IPS DF 6.9 (cell line): ENCODE measurements around the gene ZBED4.

Experiments
- DNase-seq: peaks from one replicate; pipeline ENCODE4 v3.0.0-alpha.2; 2013; ENCODE audit warnings: low read depth, low spot score
- H3K27ac ChIP-seq: one replicate; pipeline ENCODE4 v1.5.1; 2013; ENCODE audit warnings: low read length, control low read depth
- H3K27me3 ChIP-seq: 2 replicates; pipeline ENCODE4 v1.6.1; 2013; ENCODE audit warnings: mild to moderate bottlenecking, low read length; ENCODE audit not compliant: control insufficient read depth, insufficient read depth
- H3K36me3 ChIP-seq: 2 replicates; pipeline ENCODE4 v1.6.1; 2013; ENCODE audit warnings: low read length; ENCODE audit not compliant: control insufficient read depth, insufficient read depth
- H3K4me1 ChIP-seq: 2 replicates; pipeline ENCODE4 v1.6.1; 2013; ENCODE audit warnings: low read length; ENCODE audit not compliant: control insufficient read depth, insufficient read depth
- H3K4me3 ChIP-seq: 2 replicates; pipeline ENCODE4 v1.5.1; 2013; ENCODE audit warnings: mild to moderate bottlenecking, low read length
- H3K9me3 ChIP-seq: 2 replicates; pipeline ENCODE4 v1.6.1; 2013; ENCODE audit warnings: low read length, inconsistent platforms; ENCODE audit not compliant: control insufficient read depth, insufficient read depth
- WGBS: extraction: QIAGEN DNeasy Blood & Tissue Kit; methylation state at CpG from one replicate; pipeline ENCODE4 v1.1.7; 2013; ENCODE audit warnings: mixed read lengths, missing lambda C conversion rate; ENCODE audit not compliant: insufficient read length, insufficient coverage; 5-methylcytosine and 5-hydroxymethylcytosine counted together

Gene ZBED4, protein sequence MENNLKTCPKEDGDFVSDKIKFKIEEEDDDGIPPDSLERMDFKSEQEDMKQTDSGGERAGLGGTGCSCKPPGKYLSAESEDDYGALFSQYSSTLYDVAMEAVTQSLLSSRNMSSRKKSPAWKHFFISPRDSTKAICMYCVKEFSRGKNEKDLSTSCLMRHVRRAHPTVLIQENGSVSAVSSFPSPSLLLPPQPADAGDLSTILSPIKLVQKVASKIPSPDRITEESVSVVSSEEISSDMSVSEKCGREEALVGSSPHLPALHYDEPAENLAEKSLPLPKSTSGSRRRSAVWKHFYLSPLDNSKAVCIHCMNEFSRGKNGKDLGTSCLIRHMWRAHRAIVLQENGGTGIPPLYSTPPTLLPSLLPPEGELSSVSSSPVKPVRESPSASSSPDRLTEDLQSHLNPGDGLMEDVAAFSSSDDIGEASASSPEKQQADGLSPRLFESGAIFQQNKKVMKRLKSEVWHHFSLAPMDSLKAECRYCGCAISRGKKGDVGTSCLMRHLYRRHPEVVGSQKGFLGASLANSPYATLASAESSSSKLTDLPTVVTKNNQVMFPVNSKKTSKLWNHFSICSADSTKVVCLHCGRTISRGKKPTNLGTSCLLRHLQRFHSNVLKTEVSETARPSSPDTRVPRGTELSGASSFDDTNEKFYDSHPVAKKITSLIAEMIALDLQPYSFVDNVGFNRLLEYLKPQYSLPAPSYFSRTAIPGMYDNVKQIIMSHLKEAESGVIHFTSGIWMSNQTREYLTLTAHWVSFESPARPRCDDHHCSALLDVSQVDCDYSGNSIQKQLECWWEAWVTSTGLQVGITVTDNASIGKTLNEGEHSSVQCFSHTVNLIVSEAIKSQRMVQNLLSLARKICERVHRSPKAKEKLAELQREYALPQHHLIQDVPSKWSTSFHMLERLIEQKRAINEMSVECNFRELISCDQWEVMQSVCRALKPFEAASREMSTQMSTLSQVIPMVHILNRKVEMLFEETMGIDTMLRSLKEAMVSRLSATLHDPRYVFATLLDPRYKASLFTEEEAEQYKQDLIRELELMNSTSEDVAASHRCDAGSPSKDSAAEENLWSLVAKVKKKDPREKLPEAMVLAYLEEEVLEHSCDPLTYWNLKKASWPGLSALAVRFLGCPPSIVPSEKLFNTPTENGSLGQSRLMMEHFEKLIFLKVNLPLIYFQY

DNA sequence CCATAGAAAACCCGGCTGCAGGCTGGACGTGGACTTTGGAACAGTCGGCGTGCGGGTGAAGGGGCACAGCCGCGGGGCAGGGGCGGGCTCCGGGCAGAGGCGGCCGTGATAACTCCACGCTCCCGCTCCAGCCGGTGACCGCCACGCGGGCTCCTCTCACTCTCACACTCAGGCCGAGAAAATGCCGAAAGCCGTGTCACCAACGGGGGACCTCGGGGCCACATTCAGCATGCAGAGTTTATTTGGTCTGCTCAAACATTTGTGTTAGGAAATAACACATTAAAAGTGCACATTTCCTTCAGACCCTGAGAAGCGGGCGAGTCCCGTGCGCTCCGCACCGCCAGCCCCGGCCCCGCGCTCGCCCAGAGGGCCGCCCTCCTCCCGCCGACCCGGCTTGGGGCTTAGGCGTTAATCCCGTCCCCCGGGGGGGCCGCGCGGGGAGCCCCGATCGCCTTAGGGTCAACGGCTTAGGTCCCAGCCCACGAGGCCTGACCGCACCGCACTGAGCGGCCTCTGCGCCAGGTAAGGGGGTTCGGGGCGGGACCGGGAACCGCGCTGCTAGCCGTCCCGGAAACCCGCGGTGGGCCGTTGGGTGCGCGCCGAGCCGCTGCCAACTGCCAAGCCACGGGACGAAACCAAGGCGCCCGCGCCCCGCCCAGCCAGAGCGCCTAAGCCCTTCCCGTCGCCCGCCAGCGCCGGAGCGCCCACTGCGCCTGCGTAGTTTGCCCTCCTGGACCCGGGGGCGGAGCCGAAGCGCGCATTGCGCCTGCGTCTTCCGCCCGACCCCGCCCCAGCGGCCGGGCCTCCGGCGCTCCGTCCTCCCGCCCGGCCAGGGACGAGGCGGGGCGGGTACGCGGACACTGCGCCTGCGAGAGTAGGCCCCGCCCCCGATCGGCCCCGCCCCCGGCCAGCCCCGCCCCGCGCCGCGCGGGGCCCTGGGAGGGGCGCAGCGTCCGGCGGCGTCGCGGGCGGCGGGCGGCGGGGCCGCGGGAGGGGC lies at the start of gene ZBED4:
TSS of gene ZBED4 (plus strand) at position 947 of the 997 bp plus-strand sequence. CDS start 29,819 bp downstream, outside the sequence.
- no CpG with 5 or more reads among the region's 127 CpGs for WGBS
- DNase-seq, result peak; percentile 82
- peak within 1 kb of the TSS; percentile 59 for H3K4me3 ChIP-seq
- no peaks in the 10 kb centered on the region for H3K9me3 ChIP-seq
- H3K36me3 ChIP-seq, result peaks cover 7% of the 10 kb centered on the region; the same call in 1 of the 2 replicates
- H3K27me3 ChIP-seq, result peaks cover 38% of the 10 kb centered on the region
- H3K27ac ChIP-seq, result no peak within 1 kb of the TSS
- peaks cover 2% of the 10 kb centered on the region; the same call in 1 of the 2 replicates for H3K4me1 ChIP-seq

DNA sequence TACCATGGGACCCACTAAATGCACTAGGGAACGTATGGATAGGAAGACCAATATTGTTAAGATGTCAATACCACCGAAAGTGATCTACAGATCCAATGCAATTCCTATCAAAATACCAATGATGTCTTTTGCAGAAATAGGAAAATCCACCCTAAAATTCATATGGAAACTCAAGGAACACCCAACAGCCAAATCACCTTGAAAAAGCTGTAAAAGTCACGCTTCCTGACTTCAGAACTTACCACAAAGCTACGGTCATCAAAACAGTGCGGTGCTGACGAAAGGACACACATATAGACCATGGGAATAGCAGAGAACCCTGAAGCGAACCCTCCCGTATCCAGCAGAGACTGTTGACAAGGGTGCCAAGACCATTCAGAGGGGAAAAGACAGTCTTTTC lies 46.5 kb upstream of the ZBED4 start:
- no peaks in the 10 kb centered on the region for H3K4me1 ChIP-seq

DNA sequence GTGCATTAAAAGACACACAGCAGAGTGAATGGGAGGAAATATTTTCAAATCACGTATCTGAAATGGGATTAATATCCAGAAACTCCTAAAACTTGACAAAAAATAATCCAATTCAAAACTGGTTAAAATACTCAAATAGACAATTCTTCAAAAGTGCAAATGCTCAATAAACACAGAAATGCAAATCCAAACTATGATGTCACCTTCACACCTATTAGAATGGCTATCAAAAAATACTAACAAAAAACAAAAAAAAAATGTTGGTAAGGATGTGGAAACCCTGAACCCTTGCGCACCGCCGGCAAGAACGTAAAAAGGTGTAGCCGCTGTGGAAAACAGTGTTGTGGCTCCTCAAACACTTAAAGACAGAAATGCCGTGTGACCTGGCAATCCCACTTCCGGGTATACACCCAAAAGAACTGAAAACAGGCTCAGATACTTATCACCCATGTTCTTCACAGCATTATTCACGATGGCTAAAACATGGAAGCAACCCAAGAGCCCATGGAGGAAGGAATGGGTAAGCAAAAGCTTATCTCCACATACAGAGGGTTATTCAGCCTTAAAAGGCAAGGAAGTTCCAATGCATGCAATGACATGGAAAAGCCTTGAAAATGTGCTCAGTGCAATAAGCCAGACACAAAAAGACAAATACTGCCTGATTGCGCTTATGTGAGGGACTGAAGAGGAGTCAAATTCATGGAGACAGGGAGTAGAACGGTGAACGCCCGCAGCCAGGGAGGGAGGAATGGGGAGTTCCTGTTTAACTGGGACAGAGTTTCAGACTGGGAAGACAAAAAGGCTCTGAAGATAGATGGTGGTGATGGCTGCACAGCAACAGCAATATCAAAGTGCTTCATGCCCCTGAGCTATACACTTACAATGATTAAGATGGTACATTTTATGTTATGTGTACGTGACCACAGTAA lies 45.6 kb upstream of the ZBED4 start:
- H3K27ac ChIP-seq, result no peak overlapping the region
- H3K4me3 ChIP-seq, result no peak overlapping the region
- peaks cover 3% of the 10 kb centered on the region; the same call in 1 of the 2 replicates for H3K4me1 ChIP-seq
- no CpG with 5 or more reads among the region's 14 CpGs for WGBS
- H3K27me3 ChIP-seq, result no peaks in the 10 kb centered on the region
- no peak for DNase-seq
- 0 out of 2 replicates have a peak, but pooled peaks cover 4% of the 10 kb centered on the region for H3K36me3 ChIP-seq
- no peaks in the 10 kb centered on the region for H3K9me3 ChIP-seq

More for the DNA sequence above, 46.5 kb upstream of the ZBED4 start:
- H3K27me3 ChIP-seq, result no peaks in the 10 kb centered on the region
- WGBS, result no CpG with 5 or more reads among the region's 8 CpGs
- no peaks in the 10 kb centered on the region for H3K9me3 ChIP-seq
- no peak overlapping the region for H3K4me3 ChIP-seq
- H3K27ac ChIP-seq, result no peak overlapping the region
- DNase-seq, result no peak
- H3K36me3 ChIP-seq, result 0 out of 2 replicates have a peak, but pooled peaks cover 6% of the 10 kb centered on the region

DNA sequence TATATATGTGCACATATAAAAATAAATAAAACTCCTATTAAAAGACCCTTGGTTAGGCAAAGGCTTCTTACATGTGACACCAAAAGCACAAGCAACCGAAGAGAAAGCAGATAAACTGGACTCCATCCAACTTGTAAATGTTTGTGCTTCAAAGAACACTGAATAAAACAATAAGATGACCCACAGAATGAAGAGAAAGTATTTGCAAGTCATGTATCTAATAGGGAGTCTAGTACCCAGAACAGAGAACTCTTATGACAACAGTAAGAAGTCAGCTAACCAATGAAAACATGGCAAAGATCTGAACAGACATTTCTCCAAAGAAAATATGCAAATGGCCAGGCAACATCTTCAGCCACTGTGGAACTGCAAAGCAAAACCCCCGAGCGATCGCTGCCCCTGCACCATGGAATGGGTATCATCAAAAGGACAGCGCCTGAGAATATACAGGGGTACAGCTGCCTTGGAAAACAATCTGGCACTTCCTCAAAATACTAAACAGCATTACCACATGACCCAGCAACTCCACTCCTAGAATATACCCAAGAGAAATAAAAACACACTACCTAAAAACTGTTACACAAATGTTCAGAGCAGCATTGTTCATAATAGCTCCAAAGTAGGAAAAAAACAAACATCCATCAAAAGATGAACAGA lies 43.2 kb upstream of the ZBED4 start:
- H3K27ac ChIP-seq, result no peak overlapping the region
- H3K4me3 ChIP-seq, result no peak overlapping the region
- no peak for DNase-seq
- peaks cover 3% of the 10 kb centered on the region; the same call in 1 of the 2 replicates for H3K36me3 ChIP-seq
- H3K4me1 ChIP-seq, result peaks cover 3% of the 10 kb centered on the region; the same call in 1 of the 2 replicates
- H3K27me3 ChIP-seq, result no peaks in the 10 kb centered on the region
- no CpG with 5 or more reads among the region's 5 CpGs for WGBS
- H3K9me3 ChIP-seq, result no peaks in the 10 kb centered on the region

DNA sequence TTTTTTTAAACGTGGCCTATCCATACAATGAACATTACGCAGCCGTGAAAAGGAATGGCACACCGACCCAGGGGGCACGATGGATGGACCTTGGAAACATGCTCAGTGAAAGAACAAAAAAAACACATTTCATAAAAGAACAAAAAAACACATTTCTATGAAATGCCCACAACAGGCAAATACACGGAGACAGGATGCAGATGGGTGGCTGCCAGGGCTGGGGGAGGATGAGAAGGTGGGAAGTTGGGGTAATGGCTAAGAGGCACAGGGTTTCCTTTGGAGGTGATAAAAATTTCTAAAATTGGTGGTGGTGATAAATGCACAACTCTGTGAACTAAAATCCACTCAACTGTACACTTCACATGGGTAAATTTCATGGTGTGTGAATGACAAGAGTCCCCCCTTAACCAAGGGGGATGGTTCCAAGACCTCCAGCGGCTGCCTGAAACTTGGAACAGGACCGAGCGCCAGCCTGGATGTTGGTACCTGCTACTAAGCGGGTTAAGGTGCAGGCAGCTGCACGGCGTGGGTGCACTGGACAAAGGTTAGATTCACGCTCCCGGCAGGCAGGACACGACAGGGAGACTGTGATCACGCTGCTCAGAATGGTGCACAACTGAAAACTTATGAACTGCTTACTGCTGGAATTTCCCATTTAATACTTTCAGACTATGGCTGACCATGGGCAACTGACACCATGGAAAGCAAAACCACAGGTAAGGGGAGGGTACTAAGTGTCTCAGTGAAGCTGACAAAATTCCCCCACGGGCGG lies 42.4 kb upstream of the ZBED4 start:
- DNase-seq, result no peak
- Histone ChIP-seq H3K4me3 (no peak overlapping the region), H3K4me1 (peaks cover 3% of the 10 kb centered on the region; the same call in 1 of the 2 replicates), H3K36me3 (peaks cover 4% of the 10 kb centered on the region; the same call in 1 of the 2 replicates), H3K27me3 (no peaks in the 10 kb centered on the region), H3K27ac (no peak overlapping the region), H3K9me3 (no peaks in the 10 kb centered on the region)
- no CpG with 5 or more reads among the region's 18 CpGs for WGBS

DNA sequence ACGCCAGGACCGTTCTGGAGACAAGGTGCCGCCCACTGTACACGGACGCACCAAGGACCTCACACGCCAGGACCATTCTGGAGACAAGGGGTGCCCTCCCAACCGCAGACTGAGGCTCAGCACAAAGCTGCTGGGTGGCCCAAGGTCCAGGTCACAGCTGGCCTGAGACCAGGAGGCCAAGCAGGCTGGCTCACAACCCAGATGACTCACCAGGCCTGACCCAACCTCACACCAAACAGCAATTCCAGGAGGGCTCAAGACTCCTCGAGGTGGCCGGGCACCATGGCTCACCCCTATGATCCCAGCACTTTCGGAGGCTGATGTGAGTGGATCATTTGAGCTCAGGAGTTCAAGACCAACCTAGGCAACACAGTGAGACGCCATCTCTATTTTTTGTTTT lies 40.8 kb upstream of the ZBED4 start:
- Histone ChIP-seq H3K36me3 (peaks cover 4% of the 10 kb centered on the region; the same call in 1 of the 2 replicates), H3K27me3 (no peaks in the 10 kb centered on the region), H3K9me3 (no peaks in the 10 kb centered on the region), H3K4me1 (peaks cover 3% of the 10 kb centered on the region; the same call in 1 of the 2 replicates), H3K27ac (no peak overlapping the region), H3K4me3 (no peak overlapping the region)
- no peak for DNase-seq
- no CpG with 5 or more reads among the region's 11 CpGs for WGBS

DNA sequence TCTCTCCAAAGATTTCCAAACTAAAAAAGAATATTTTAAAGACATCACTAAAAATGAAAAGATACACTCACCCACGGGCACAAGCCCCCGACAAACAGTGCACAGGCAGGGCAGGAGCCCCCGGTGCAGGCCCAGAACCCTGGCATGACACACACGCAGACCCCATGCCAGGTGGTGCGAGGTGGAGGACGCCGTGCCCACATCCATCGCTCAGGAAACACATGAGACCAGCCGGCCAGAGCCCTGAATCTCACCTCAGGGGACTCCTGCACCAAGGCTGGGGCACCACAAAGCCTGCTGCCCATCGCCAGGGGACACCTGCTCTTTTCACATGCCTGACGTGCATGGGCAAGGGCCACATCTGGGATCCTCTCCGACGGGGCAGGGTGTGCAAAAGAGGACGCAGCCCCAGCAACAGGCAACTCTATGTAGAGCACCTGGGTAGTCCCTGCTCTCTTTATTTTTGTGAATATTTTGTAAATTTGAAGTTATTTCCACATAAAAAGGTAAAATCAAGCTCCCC lies 39.4 kb upstream of the ZBED4 start:
- no peak for DNase-seq
- no CpG with 5 or more reads among the region's 14 CpGs for WGBS
- H3K36me3 ChIP-seq, result peaks cover 4% of the 10 kb centered on the region; the same call in 1 of the 2 replicates
- no peak overlapping the region for H3K27ac ChIP-seq
- no peaks in the 10 kb centered on the region for H3K9me3 ChIP-seq
- peaks cover 3% of the 10 kb centered on the region; the same call in 1 of the 2 replicates for H3K4me1 ChIP-seq
- H3K4me3 ChIP-seq, result no peak overlapping the region
- H3K27me3 ChIP-seq, result no peaks in the 10 kb centered on the region

DNA sequence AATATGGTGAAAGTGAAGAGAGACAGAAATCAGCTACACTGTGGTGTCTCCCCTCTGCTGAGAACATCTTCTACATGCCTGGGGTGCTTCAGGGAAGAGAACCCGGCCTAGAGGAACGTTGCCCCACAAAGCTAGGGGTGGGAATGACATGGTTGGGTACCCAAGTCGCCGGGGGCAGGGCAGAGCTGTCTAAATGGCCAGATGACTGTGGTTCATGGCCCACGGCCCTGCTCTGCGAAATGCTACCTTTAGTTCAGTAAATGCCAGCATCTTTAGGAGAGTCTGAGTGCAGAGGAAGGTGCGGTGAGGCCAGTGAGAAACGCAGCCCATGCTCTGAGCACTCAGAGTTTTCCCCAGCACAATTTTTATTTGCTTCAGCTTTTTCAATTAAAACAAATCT lies 38.8 kb upstream of the ZBED4 start:
- Histone ChIP-seq H3K4me3 (no peak overlapping the region), H3K27ac (no peak overlapping the region), H3K9me3 (no peaks in the 10 kb centered on the region), H3K36me3 (peaks cover 4% of the 10 kb centered on the region; the same call in 1 of the 2 replicates), H3K27me3 (no peaks in the 10 kb centered on the region), H3K4me1 (peaks cover 3% of the 10 kb centered on the region; the same call in 1 of the 2 replicates)
- WGBS, result no CpG with 5 or more reads among the region's 8 CpGs
- no peak for DNase-seq
